Measurements from ENCODE around the gene EFEMP2. TPM values are rescaled to one million over a fixed set of nuclear protein-coding genes. Genes with fewer than 3 reads are reported as not detected.

The EFEMP2 gene
- total RNA-seq, 1 experiment from 2014 or later, result 1.4 TPM

GRCh38 chr11:65915821-65916251 is 43.2 kb upstream of the EFEMP2 start:
- H3K4me1 Mint-ChIP-seq (ENCODE audit: low read depth, unreplicated experiment), result peaks cover 6% of the 10 kb centered on the region

GRCh38 chr11:65915101-65915820 is 42.7 kb upstream of the EFEMP2 start:
- BruUV-seq (replicated peaks), result no TSS peak
- POLR2A ChIA-PET, result no interaction called here
- peaks cover 8% of the 10 kb centered on the region for H3K36me3 Mint-ChIP-seq (ENCODE audit: insufficient read depth, unreplicated experiment)
- no peak for DNase-seq
- CTCF ChIA-PET, result interaction anchor here (1.0 to 1.4 kb wide), 2 partner anchors 25 to 27 kb away, joined by 4 read pairs; partner anchors contain the start of genes CCDC85B and FIBP
- TF ChIP-seq CTCF (IDR thresholded peaks at IDR 0.05; ENCODE audit: insufficient read depth in 1 of 2, low read depth in 1 of 2, low read length in 1 of 2, severe bottlenecking in 1 of 2, unreplicated experiment in 1 of 2), result no peak
- no peak overlapping the region for H3K4me3 ChIP-seq (ENCODE audit: low read depth, low read length)
- peaks cover 6% of the 10 kb centered on the region for H3K4me1 Mint-ChIP-seq (ENCODE audit: low read depth, unreplicated experiment)
- H3K4me3 Mint-ChIP-seq (ENCODE audit: unreplicated experiment), result no peak overlapping the region
- H3K9me3 Mint-ChIP-seq (ENCODE audit: unreplicated experiment), result no peaks in the 10 kb centered on the region
- no peaks in the 10 kb centered on the region; the same call in 1 of the 2 replicates for H3K36me3 ChIP-seq (ENCODE audit: control insufficient read depth, insufficient read depth, low read length)
- intact Hi-C loops (cut with micrococcal nuclease; ENCODE audit: unreplicated experiment), result loop anchor here (5.0 kb wide), 1 partner anchor 47 kb away; the partner anchor contains the start of gene SART1
- peaks cover 19% of the 10 kb centered on the region for H3K4me1 ChIP-seq
- H3K27me3 Mint-ChIP-seq (ENCODE audit: insufficient read depth, unreplicated experiment), result no peaks in the 10 kb centered on the region
- H3K27ac Mint-ChIP-seq (ENCODE audit: unreplicated experiment), result no peak overlapping the region
- no peaks in the 10 kb centered on the region for H3K27me3 ChIP-seq (replicated peaks; ENCODE audit: control insufficient read depth, insufficient read depth, low read length)
- no peaks in the 10 kb centered on the region for H3K9me3 ChIP-seq

More at GRCh38 chr11:65915821-65916251, 43.2 kb upstream of the EFEMP2 start:
- H3K9me3 ChIP-seq, result no peaks in the 10 kb centered on the region
- Mint-ChIP-seq H3K36me3 (ENCODE audit: insufficient read depth, unreplicated experiment) (peaks cover 8% of the 10 kb centered on the region), H3K9me3 (ENCODE audit: unreplicated experiment) (no peaks in the 10 kb centered on the region), H3K4me3 (ENCODE audit: unreplicated experiment) (peak overlapping the region; percentile 68), H3K27ac (ENCODE audit: unreplicated experiment) (no peak overlapping the region), H3K27me3 (ENCODE audit: insufficient read depth, unreplicated experiment) (no peaks in the 10 kb centered on the region)
- H3K4me1 ChIP-seq, result peaks cover 23% of the 10 kb centered on the region
- H3K27me3 ChIP-seq (replicated peaks; ENCODE audit: control insufficient read depth, insufficient read depth, low read length), result no peaks in the 10 kb centered on the region
- TF ChIP-seq CTCF (IDR thresholded peaks at IDR 0.05; ENCODE audit: insufficient read depth in 1 of 2, low read depth in 1 of 2, low read length in 1 of 2, severe bottlenecking in 1 of 2, unreplicated experiment in 1 of 2), result no peak
- CTCF ChIA-PET, result interaction anchor here (1.0 to 1.4 kb wide), 2 partner anchors 26 to 27 kb away, joined by 4 read pairs; partner anchors contain the start of genes CCDC85B and FIBP
- BruUV-seq (replicated peaks), result no TSS peak
- no peak for DNase-seq
- H3K4me3 ChIP-seq (ENCODE audit: low read depth, low read length), result no peak overlapping the region
- POLR2A ChIA-PET, result interaction anchor here (0.5 kb wide), 1 partner anchor 28 kb away, joined by 3 read pairs; the partner anchor contains the start of gene FIBP
- intact Hi-C loops (cut with micrococcal nuclease; ENCODE audit: unreplicated experiment), result loop anchor here (5.0 kb wide), 1 partner anchor 46 kb away; the partner anchor contains the start of gene SART1
- H3K36me3 ChIP-seq (ENCODE audit: control insufficient read depth, insufficient read depth, low read length), result no peaks in the 10 kb centered on the region; the same call in 1 of the 2 replicates

GRCh38 chr11:65912845-65913244 is 40.2 kb upstream of the EFEMP2 start:
- no peak for TF ChIP-seq CTCF (IDR thresholded peaks at IDR 0.05; ENCODE audit: insufficient read depth in 1 of 2, low read depth in 1 of 2, low read length in 1 of 2, severe bottlenecking in 1 of 2, unreplicated experiment in 1 of 2)
- H3K4me1 Mint-ChIP-seq (ENCODE audit: low read depth, unreplicated experiment), result peaks cover 6% of the 10 kb centered on the region
- no peaks in the 10 kb centered on the region for H3K27me3 ChIP-seq (replicated peaks; ENCODE audit: control insufficient read depth, insufficient read depth, low read length)
- peaks cover 13% of the 10 kb centered on the region for H3K4me1 ChIP-seq
- no TSS peak for BruUV-seq (replicated peaks)
- H3K4me3 ChIP-seq (ENCODE audit: low read depth, low read length), result no peak overlapping the region
- DNase-seq, result no peak
- no peaks in the 10 kb centered on the region; the same call in 1 of the 2 replicates for H3K36me3 ChIP-seq (ENCODE audit: control insufficient read depth, insufficient read depth, low read length)
- H3K4me3 Mint-ChIP-seq (ENCODE audit: unreplicated experiment), result no peak overlapping the region
- CTCF ChIA-PET, result interaction anchor here (1.3 to 2.6 kb wide), 3 partner anchors 22 to 76 kb away, joined by 4 to 45 read pairs (median 27); partner anchors contain the start of genes CCDC85B and FIBP
- no peaks in the 10 kb centered on the region for H3K9me3 ChIP-seq
- H3K36me3 Mint-ChIP-seq (ENCODE audit: insufficient read depth, unreplicated experiment), result no peaks in the 10 kb centered on the region
- H3K27ac Mint-ChIP-seq (ENCODE audit: unreplicated experiment), result no peak overlapping the region
- H3K27me3 Mint-ChIP-seq (ENCODE audit: insufficient read depth, unreplicated experiment), result no peaks in the 10 kb centered on the region
- no peaks in the 10 kb centered on the region for H3K9me3 Mint-ChIP-seq (ENCODE audit: unreplicated experiment)
- intact Hi-C loops (cut with micrococcal nuclease; ENCODE audit: unreplicated experiment), result loop anchor here (5.0 kb wide), 1 partner anchor 74 kb away; no protein-coding TSS in a partner anchor
- POLR2A ChIA-PET, result no interaction called here
